Inferior parietal cortex (tissue), 1 donor: Measurements from ENCODE around the gene UVRAG.
"Not testable (repeated sequence)": the region's sequence is repeated elsewhere in the genome, so short reads cannot be mapped to it uniquely, and the experiment has no call there.

Experiments used
- DNase-seq: peaks from one replicate; pipeline ENCODE4 v3.0.0-alpha.2; 2016; ENCODE audit errors: extremely low spot score

The UVRAG gene

DNA sequence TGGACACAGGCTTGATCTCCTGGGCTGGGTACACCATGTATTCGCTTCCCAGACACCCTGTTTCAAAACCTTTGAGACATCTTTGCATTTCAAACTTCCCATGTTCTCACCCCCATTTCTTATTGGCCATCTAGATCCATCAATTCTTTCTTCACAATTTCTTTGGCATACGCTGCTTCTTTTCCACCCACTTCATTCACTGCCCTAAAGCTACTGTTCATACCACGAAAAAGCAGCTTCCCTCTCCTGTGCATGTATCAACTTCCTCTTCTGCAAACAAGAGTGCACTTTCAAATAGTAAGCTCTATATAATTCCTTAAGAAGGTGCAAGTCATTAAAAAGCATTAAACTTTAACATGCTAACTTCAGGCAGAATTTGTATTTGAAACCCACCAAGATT lies 21.4 kb downstream of the UVRAG start:
- no peak for DNase-seq

- DNase-seq: no peak
These were observed 24.8 kb downstream of the UVRAG start for GRCh38 chr11:75839851-75840250.

GRCh38 chr11:75840522-75840921 lies 25.5 kb downstream of the UVRAG start:
- no peak for DNase-seq

DNA sequence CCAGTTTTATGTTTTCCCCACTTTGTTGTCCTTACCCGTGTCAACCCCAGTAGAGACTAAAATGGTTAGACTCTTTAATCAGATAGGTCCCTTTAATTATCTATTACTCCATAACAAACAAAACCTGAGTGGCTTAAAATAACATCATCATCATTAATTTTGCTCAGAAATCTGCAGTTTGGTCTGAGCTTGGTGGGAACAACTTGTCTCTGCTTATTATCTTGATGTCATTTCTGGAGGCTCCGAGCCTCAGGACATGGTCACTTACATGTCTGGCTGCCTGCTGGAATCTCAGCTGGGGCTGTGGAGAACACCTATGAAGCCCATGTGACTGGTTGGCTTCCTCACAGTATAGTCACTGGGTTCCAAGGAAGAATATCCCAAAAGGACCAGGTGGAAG lies 26.7 kb downstream of the UVRAG start:
- no peak for DNase-seq

DNA sequence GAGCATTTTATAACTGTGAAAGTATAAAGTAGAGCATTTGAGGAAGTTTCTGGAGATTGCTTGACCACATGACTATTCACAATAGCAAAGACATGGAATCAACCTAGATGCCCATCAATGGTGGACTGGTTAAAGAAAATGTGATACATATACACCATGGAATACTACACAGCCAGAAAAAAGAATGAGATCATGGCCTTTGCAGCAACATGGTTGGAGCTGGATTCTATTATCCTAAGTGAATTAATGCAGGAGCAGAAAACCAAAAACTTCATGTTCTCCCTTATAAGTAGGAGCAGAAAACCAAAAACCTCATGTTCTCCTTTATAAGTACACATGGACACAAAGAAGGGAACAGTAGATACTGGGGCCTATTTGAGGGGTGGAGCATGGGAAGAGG lies 30.3 kb downstream of the UVRAG start:
- DNase-seq: no peak

- DNase-seq: no peak
These were observed 34.9 kb downstream of the UVRAG start for GRCh38 chr11:75849894-75850293.

- no peak for DNase-seq
These were observed 35.8 kb downstream of the UVRAG start for GRCh38 chr11:75850787-75851186.

GRCh38 chr11:75851203-75851602 lies 36.2 kb downstream of the UVRAG start:
- DNase-seq: no peak

- no peak for DNase-seq
These were observed 37.5 kb downstream of the UVRAG start for GRCh38 chr11:75852406-75853017.

DNA sequence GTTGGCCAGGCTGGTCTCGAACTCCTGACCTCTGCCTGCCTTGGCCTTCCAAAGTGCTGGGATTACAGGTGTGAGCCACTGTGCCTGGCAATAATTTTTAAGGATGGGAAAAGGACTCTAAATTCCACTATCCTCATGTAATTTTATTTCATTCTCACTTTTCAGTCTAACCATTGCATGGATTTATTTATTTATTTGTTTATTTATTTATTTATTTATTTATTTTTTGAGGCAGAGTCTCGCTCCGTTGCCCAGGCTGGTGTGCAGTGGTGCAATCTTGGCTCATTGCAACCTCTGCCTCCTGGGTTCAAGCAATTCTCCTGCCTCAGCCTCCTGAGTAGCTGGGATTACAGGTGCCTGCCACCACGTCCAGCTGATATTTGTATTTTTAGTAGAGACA lies 38.6 kb downstream of the UVRAG start:
- not testable (repeated sequence) for DNase-seq

DNA sequence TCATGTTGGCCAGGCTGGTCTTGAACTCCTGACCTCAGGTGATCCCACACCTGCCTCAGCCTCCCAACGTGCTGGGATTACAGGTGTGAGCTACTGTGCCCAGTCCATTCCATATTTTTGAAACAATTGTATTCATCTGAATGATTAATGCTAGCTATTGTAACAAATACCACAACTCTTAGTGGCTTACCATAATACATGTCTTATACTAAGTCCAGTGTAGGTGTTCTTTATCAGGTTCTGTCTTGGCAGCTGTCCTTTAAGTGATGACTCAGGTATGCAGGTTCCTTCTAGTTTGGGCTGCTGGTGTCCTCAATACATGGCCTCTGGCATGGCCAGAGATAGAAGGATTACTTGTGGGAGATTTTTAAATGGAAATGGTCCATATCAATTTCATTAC lies 39.0 kb downstream of the UVRAG start:
- no peak for DNase-seq

DNA sequence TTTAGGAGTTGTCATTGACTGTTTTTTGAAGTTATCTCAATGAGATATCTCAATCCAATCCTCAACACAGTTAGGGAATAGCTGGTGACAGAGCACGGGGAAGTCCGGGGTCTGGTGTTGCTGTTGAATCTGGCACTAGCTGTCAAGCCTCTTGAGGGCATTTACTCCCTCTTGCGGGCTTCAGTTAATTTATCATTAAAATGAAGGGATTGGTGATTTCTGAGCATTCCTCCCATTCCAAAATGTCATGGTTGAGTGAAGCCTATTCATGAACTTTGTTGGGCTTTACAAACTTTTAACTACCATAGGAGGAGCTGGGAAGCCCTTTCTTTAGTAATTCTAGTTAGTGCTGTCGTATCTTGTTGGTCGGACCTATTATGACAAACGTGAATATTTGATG lies 40.2 kb downstream of the UVRAG start:
- DNase-seq: no peak

DNA sequence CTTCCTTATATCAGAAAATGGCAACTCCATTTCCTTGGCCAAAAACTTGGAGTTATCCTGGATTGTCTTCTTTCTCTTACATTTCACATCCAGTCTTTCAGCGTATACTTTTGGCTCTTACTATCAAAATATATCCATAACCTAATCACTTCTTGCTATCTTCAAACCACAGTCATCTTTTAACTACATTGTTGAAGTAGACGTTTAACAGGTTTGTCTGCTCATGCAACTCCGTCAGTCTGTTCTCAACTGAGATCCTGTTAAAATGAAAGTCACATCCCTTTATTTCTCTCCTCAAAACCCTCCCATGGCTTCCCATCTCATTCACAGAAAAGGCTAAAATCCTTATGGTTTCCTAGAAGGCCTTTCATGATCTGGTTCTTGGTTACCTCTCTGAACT lies 41.9 kb downstream of the UVRAG start:
- no peak for DNase-seq

DNA sequence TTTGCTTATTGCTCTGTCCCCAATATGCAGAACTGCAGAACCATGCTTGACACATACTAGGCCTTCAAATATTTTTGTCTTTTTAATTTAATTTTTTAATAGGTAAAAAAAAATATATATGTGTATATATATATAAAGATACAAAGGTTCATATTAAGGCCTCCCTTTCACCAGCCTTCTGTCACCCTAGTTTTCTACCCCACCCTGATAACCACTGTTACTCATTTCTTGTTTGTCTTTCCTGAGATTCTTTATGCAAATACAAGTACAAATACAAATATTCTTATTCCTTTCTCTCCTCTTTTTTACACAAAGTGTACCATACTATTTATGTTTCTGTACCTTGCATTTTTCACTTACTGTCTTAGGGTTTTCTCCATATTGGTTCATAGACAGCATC lies 43.0 kb downstream of the UVRAG start:
- no peak for DNase-seq

GRCh38 chr11:75858613-75859012 lies 43.6 kb downstream of the UVRAG start:
- DNase-seq: no peak

- no peak for DNase-seq
These were observed 44.6 kb downstream of the UVRAG start for GRCh38 chr11:75859614-75860013.

GRCh38 chr11:75862437-75862836 lies 47.4 kb downstream of the UVRAG start:
- DNase-seq: no peak

DNA sequence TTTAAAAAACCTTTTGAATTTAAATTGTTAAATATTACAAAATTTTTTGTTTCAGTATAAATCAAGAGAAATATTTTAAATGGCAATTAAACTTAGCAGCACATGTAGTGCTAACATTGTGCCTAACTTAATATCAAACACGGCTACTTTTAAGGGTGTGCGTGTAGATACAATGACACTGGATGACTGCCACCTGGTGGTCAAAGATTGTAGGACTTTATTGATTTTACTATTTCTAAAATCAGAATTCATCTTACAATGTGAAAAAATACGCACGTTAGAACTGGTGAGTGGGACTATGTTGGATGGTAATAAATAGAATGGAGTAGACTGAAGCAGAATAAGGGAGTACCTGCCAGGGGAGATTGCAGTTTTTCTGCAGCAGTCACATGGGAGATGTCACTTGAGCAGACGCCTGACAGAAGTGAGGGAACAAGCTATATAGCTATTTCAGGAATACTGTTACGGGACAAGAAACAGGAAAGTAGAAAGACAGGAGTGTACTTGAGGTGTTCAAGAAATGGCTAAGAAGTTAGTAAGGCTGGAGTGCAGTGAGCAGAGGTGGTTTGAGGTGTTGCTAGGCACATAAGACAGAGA lies 52.9 kb downstream of the UVRAG start:
- peak; percentile 88 for DNase-seq

- no peak for DNase-seq
These were observed 54.0 kb downstream of the UVRAG start for GRCh38 chr11:75868990-75869389.

DNA sequence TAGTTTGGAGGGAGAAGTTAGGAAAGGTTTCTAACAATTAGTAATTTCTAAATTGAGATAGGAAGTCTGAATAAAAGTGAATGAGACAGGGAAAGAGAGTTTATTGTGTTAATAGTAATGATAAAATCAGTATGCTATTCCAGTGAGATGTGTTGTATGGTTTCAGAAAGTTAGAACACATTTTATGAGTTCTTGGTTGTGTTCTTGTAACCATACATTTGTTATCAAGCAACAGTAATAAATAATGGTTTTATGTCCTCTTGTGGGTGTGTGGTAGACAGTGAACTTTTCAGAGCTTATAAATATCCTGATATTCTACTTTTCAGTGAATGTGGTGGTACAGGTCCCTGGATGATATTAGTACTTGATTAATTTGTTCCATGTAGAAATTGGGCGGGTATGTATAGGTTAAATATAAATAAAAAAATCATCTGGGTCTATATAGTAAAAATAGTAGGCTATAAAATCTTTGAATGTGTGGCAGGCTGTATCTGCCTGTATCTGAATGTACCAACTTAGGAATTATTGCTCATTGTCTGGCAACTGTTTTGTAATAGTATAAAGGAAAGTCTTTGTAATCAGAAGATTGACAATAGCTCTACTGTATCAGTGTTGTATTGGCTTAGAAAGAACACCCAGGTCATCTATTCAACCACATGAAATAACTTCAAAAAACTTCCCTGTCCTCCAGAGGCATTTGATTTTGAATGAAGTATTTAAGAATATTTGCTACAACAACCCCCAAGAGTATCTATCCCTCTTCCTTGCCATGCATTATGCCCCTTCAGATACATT lies 54.8 kb downstream of the UVRAG start:
- no peak for DNase-seq

- DNase-seq: no peak
These were observed 57.9 kb downstream of the UVRAG start for GRCh38 chr11:75872887-75873416.

- DNase-seq: no peak
These were observed 58.6 kb downstream of the UVRAG start for GRCh38 chr11:75873417-75874221.
